GM19351 (cell line): Measurements from ENCODE around the gene RNF150.

Experiments used
- ATAC-seq: cut with Tn5 transposase; IDR thresholded peaks from one replicate; pipeline ENCODE4 v1.9.1; 2021; ENCODE audit warnings: mild to moderate bottlenecking, moderate library complexity; ENCODE audit not compliant: unreplicated experiment

RNF150 gene

DNA sequence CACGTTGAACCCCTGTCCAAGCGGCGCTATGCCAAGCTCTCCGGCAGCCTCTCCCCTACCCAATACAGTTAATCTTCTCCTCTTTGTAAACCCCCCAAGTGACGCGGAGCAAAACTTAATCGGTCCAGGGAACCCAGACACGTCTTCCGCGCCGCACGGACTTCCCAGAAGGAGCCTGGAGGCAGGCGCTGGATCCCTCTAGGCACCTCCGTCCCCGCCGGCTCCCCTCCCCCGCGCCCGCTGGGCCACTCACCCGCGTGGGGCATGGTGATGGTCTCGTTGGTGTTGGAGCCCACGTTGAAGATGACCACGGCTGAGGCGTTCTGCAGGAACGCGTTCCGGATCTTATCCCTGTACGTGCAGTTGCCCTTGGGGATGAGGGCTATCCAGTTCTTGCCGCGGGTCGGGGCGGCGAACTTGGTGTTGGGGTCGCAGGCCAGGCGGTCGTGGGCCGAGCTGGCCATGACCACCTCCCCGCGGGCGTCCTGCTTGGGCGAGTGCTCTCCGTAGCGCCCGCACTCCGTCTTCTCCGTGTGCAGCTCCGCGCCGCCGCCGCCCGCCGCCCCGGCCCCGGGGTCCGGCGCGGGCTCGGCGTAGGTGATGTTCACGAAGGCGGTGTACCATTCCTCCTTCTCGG is 1.1 kb downstream of the RNF150 start:
- ATAC-seq, result no peak

DNA sequence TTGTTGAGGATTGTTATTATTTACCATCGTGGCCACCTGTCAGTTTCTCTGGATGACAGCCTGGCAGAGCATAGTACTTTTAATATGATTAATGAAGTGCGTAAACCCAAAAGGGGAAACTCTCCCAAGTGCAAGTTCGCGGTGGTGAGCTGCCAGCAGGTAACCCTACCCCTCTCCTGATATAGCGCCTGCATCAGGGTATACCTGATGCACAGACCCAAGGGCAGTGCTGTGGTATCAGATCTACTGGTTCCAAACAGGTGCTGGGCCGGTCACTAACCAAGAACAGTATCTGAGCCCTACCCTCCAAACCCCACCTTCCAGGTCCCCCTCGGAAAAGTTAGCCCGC is 1.6 kb downstream of the RNF150 start:
- ATAC-seq, result no peak

DNA sequence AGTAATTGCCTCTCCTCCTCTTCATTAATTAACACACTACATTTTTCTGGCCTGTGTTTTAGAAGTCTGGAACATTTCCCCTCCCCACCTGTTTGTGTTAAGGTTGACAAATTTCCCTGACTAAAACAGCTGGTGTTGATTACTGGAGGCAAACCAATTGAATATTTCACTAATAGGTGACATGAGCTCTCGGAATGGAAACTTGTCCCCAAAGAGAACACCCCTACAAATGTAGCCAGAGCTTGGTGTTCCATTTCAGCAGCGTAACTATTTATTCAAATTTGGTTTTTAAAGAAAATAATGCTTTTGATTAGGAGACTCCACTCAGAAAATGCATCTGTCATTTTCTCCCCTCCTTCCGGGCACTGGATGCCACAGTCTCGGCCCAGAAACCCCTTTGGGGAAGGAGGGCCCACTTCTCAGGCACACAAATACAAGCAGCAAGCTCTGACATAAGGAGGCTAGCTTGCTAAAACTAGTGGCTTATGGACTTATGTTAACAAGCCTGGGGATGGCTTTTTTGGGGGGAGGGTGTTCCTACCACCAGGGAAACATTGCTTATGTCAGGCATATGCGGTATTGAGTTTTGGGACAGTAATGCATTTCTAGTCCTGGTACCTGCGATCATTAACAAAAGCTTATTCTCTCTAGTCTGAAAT is 2.2 kb downstream of the RNF150 start:
- no peak for ATAC-seq

GRCh38 chr4:141127884-141128283 is 5.4 kb downstream of the RNF150 start:
- ATAC-seq, result no peak

DNA sequence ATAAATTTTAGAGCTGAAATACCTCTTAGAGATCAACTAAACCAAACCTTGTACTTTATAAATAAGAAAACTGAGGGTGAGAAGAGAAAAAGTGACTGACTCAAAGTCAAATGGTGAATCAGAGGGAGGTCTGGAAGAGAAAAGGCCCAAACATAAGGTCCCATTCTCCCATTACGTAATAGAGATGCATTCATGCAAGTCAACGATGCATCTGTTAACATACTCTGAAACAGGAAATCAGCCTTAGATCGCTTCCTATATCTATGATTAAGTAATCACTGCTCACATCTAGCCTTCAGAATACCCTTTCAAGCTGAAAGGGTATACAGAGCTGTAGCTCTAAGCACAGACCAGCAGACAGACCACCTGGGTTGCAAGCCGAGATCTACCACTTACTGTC is 6.5 kb downstream of the RNF150 start:
- no peak for ATAC-seq

DNA sequence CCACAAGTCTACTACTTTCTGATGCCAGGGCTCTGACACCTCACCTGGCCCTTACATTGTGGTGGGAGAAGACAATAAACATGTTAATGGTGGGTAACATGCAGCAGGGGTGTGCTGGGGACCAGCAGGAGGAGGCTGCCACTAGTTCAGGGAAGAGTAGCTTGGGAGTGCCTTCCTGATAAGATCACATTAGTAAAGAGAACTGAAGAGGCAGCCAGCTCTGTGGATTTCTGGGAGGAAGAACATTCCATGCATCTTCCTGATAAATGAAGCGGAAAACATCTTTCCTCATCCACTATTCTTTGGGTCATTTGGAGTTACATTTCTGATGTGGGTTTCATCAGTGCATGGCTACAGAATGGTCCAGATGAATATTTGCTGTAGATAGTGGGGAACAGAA is 9.0 kb downstream of the RNF150 start:
- no peak for ATAC-seq

DNA sequence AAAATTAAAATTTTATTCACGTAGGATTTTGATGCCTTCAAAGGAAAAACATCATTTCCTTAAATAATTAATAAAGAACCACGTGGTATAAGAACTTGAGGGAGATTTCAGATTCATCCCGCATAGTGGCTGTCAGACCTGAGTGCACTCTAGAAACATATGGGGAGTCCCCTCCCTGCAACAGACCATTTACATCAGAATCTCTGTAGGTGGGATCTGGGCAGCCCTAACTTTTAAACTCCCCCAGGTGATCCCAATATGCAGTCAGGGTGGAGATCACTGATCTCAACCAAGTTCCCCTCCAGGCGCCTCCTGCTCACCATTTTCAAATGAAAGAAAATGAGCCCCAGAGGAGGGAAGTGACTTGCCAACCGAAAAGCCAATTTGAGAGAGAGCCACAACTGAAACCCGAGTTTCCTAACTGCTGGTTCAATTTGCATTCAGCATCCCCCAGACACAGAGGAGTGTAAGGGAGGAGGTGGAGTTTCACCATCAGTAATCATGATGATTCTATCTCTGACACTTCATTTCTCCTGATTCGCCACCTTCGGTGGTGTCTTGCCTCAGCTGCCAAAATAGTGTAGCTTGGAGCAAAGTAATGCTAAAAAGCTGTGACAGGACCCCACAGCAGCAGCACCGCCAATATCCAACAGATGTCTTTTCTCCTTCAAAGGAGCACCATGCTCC is 11.4 kb downstream of the RNF150 start:
- ATAC-seq, result peak; percentile 58

DNA sequence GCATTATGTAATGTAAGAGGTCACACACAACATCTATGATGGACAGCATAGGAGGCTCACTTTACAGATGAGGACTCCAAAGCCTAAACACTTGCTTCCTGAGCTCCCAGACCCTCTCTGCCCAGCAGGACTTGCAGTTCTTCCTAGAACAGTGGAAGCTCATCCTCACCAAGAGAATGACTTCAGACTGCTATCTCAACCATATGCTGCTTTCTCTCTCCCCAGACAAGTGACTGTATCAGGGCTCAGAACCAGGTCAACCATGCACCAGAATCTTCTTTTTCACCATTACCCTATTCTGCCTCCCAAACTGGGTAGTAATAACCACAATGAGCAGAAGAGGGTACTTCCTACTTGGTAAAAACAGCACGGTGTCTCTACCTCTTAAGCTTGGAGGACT is 12.2 kb downstream of the RNF150 start:
- ATAC-seq, result no peak

- ATAC-seq, result no peak
Measured at GRCh38 chr4:141120036-141120593, 13.2 kb downstream of the RNF150 start.

DNA sequence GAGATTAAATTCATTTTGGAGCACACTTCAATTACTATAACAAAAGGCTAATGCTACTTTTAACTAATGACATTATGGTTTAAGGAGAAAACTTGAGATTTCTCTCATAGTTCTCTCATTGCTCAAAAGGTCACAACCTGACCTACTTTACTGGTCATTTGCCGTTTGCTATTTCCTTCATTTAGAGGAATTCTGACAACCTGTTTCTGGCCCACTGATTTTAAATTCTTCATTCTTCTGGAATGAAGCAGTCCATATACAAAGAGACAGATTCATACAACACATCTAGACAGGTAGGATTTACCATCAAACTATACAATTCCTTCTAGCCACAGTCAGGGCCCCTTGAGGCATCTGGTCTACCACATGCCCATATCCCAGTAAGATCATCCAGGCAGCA is 14.2 kb downstream of the RNF150 start:
- ATAC-seq, result no peak

- no peak for ATAC-seq
Measured at GRCh38 chr4:141118381-141118780, 14.9 kb downstream of the RNF150 start.

DNA sequence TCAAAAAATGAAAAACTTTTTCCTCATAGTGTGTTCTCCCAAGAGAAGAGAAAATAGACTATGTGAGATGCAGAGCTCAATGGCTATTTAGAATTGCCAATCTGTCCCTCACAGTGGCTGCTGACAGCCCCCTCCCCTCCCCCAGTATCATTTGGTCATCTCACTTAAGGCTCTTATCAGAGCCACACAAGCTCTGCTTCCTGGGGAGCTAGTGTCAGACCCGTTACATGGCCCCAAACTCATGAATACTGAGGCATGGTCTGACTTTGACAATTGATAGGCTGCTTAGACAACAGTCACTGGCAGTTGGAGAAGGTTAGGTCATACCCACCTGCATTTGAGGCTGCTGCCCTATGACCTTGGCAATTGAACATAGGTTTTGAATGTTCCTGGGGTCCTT is 15.3 kb downstream of the RNF150 start:
- ATAC-seq, result no peak

GRCh38 chr4:141109983-141110382 is 23.3 kb downstream of the RNF150 start:
- ATAC-seq, result no peak

GRCh38 chr4:141107927-141108326 is 25.3 kb downstream of the RNF150 start:
- no peak for ATAC-seq

GRCh38 chr4:141102367-141102766 is 30.9 kb downstream of the RNF150 start:
- ATAC-seq, result no peak

- no peak for ATAC-seq
Measured at GRCh38 chr4:141101511-141101910, 31.8 kb downstream of the RNF150 start.

- no peak for ATAC-seq
Measured at GRCh38 chr4:141099326-141099725, 33.9 kb downstream of the RNF150 start.

DNA sequence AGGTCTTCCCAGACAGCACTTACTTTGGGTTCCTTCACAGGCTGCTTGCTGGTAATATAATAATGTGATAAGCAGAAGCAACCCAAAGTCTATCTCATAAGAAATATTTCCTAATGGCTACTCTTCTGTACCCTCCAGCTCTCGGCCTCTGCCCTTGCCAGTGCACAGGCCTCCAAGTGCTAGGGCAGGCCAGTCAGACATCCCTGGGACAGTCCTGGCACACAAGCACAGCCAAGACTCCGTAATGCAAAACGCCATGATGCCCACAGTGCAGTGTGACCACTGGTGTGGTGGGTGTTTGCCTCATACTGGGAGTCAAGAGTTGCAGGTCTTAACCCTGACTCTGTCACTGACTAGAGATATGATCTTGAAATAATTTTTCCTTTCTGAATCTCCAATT is 35.1 kb downstream of the RNF150 start:
- no peak for ATAC-seq

DNA sequence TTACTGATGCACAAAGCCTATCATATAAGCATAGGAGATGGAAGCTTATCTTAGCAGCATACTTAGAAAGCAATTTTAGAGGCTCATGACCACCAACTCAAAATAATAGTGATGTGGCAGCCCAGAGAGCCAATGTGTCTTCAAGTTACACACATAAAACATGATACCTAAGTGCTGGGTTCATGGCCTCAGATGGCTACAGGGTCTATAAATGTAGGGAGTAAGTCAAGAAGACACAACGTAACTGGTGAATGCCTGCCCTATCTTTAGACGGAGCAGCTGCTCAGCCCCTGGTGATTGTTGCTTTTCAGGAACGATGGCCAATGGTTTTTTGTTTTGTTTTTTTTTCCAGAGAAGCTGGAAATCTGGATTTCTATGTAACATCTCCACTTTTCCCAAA is 42.8 kb downstream of the RNF150 start:
- ATAC-seq, result no peak

- no peak for ATAC-seq
Measured at GRCh38 chr4:141081921-141082395, 51.3 kb downstream of the RNF150 start.

- no peak for ATAC-seq
Measured at GRCh38 chr4:141080668-141081067, 52.6 kb downstream of the RNF150 start.

GRCh38 chr4:141079393-141079930 is 53.8 kb downstream of the RNF150 start:
- ATAC-seq, result no peak
